MV-4-11 (cell line): ENCODE measurements around the gene TCAP.

Experiments used
- DNase-seq: peaks from one replicate; lab custom pipeline; 2025; lab: John Stamatoyannopoulos, UW

The TCAP gene

DNA sequence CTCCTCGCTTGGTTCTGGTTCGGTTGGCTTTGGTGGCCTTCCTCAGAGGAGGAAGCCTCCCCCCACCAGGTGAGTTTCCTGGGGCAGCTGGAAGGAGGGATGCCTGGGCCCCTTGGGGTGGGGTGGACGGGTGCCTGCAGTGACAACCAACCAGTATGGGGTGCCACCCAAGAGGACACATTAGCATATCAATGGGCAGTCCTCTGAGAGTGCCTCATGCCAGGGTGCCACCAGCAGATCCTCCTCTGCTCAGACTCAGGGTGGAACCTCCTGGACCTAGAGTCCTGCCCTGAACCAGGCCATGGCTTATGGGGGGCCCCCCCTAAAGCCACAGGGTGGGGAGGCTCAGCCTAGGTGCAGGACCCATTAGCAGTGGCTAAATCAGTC lies 35.7 kb upstream of the TCAP start:
- no peak for DNase-seq

DNA sequence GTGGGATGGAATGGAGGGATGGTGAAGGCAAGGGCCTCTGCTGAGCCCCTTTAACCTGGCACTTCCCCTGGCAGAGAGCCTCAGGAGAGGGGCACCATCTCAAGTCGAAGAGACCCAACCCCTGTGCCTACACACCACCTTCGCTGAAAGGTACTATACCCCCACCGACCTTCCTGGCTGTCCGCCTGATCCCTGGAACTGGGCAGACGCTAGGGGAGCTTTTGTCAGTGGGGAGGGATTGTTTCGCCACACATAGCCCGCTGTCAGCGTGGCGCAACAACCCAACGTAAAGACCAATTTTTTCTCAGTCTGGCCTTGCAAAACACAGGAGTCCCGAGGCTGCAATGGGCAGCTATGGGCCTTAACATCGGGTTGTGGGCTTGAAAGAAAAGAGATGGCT lies 35.3 kb upstream of the TCAP start:
- DNase-seq: peak; percentile 80

DNA sequence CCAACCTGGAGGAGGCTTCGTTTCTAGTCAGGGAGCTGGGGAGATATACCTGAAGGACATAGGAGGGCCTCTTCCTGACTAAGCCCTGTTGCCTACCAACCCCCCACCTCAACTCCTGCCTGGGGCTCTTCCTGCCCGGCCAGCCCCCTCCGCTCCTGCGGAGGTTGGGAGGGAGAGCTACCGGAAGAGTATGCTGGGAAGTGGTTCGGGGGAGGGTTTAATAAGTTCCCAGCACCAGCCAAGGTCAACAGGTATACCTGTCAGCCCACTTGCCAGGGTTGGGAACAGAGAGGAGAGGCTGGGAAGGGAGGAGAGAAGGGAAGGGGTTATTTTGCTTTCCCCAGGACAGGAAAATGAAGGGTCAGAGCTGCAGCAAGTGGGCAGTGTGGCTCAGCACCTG lies 33.7 kb upstream of the TCAP start:
- no peak for DNase-seq

DNA sequence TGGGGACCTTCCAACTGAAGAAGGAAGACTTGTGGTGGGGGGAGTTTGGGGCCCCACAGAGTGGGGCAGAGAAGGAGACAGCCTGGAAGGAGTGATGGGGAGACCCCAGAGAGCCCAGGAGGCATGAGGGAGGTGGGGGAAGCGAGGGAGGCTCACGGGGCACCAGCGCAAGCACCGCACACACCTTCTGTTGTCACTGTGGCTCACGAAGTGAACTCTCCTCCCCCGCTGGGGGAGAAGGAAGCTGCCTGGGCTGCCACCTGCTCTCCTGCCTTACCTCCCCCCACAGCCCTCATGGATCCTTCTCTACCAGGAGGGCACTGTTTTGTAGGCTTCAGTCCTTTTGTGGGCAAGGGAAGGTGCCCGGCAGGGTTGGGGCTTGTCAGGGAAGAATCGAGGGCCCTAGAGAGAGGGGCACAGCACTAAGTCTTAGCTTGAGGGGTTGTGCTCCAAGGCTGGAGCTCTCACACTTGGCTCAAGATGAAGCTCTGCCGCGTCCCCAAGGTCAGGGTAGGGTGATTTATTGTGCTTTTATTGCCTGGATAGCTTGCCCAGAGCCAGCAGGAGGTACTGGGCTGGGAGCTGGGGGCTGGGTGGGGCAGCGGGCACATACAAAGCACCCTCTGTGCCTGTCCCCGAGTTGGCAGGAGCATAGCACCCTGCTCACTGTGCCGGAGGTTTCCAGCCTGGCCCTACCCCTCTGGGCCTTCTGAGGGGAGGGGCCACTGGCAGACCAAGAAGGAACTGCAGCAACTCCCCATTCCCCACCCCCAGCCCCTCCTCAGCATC lies 32.8 kb upstream of the TCAP start:
- no peak for DNase-seq

DNA sequence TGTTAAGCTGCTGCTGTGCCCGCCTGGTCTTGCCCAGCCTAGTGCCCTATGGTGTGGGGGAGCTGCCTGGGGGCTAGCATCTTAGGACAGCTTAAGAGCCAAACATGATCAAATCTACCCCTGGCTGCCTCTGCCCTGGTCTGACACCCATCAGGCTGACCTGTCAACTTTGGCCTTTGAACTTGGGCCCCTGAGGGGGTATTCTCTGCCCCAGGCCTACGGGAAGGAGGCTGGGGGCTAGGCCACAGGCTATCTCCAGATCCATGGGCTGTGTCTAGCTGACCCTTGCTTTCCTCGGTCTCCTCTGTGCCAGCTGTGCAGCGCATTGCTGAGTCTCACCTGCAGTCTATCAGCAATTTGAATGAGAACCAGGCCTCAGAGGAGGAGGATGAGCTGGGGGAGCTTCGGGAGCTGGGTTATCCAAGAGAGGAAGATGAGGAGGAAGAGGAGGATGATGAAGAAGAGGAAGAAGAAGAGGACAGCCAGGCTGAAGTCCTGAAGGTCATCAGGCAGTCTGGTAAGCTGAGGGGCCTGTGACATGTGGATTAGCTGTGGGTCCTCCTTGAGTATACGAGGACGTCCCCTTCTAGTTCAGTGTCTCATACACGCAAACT lies 31.5 kb upstream of the TCAP start:
- no peak for DNase-seq

DNA sequence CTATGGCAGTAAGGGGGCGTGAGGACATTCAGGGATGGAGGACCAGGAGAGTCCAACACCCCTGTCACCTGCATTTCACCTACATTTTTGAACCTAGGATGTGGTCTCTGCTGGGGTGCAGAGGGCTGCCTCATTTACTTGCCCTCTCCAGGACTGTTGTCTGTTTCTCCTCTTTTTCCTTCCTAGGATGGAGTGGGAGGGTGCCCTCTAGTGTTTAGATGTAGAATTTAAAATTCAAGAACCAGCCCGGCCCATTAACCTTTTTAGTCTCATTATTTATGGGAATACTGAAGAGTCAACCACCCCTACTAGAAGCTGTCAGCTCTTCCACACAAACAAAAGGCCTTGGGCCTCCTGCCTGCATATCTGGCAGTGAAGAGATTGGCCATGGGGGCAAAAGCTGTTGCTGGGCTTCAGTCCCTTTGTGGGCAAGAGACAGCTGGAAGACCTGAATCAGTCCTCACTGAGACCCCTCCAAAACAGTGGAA lies 30.7 kb upstream of the TCAP start:
- no peak for DNase-seq

DNA sequence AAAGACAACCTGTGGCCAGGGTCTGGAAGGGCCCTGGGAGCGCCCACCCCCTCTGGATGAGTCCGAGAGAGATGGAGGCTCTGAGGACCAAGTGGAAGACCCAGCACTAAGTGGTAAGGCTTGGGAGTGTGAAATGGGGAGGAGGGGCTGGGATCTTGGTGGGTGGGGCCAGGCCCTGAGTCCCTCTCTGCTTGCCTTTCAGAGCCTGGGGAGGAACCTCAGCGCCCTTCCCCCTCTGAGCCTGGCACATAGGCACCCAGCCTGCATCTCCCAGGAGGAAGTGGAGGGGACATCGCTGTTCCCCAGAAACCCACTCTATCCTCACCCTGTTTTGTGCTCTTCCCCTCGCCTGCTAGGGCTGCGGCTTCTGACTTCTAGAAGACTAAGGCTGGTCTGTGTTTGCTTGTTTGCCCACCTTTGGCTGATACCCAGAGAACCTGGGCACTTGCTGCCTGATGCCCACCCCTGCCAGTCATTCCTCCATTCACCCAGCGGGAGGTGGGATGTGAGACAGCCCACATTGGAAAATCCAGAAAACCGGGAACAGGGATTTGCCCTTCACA lies 29.5 kb upstream of the TCAP start:
- DNase-seq: no peak

DNA sequence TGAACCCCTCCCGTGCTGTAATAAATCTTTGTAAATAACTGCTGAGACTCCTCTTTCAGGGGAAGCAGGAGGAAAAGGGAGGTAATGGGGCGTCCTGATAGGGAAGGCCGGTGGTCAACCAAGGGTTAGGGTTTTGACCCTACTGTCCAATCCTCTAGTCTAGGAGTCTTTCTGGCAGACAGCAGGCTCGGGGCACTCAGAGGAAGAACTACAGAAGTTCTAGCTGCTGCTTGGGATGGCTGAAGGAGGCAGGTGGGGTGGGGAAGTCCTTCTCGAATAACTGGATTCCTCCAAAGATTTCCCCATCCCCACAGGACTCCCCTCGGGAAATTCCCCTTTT lies 28.6 kb upstream of the TCAP start:
- no peak for DNase-seq

DNA sequence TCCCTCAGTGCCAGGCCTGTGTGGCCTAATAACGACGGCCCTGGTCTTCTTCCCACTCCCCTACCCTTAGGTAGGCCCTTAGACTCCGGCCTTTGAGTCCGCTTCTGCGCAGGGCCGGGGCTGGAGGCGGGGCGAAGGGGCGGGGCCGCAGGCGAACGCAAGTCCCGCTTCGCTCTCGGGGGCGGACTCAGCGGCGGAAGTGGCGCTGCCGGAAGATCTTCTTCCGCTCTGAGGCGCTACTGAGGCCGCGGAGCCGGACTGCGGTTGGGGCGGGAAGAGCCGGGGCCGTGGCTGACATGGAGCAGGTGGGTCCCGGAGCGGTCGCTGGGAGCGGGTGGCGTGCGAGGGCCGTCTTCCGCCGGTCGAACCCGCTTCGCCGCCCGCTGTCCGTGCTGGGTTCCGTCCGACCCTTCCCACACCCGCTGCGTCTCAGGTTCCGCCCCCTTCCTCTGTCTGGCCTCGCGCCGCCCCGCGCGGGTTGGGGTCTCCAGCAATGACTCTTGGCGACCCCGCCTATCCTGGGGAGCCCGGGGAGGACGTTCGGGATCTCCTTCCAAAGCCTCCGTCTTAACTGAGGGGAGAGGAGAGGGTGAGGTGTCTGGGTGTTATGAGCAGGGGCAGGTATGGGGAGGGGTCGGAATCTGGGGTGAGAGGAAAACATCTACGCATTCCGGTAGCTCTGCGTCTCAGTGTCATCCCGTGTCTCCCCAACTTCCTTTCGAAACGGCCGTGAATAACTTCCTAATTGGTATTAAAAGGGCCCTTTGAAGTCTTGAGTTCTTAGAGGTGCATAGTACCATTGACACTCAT lies 28.0 kb upstream of the TCAP start, which contains the start of gene STARD3:
Gene STARD3, plus strand, starts transcription at position 218 of the 810 bp plus-strand sequence. CDS start 16,388 bp downstream, outside the sequence.
- peak; percentile 81 for DNase-seq

DNA sequence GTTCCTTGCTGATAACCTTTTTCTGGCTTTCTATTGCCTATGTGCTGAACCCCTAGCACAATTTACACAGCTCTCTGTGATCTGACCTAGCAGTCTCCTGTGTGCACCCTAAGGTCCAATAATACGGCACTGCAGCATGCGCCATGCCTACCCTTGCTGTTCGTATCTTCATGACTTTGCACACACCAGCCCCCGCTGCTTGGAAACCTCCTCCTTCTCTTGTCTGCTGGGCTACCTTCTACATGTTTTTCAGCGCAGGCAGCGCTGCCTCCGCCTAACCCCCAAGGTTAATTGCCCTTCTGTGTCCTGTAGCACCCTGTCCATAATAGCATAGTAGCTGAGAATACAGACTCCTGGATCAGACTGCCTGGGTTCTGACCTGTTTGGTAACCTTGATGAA lies 26.8 kb upstream of the TCAP start:
- no peak for DNase-seq

DNA sequence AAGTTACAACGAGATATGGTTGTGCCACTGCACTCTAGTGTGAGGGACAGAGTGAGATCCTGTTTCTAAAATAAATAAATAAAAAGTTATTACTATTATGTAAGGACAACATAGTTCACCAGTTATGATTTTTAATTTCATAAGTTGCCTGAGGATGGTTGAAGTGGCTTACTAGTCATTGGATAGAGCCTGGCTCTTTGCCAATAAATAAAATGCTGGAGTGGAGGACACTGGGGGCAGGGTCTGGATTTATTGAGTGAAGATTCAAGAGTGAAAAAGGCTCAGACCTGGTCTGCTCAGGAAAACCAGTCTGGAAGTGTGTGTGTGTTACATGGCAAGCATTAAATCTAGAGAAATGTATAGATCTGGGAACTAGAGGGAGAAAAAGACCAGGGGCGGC lies 26.1 kb upstream of the TCAP start:
- no peak for DNase-seq

DNA sequence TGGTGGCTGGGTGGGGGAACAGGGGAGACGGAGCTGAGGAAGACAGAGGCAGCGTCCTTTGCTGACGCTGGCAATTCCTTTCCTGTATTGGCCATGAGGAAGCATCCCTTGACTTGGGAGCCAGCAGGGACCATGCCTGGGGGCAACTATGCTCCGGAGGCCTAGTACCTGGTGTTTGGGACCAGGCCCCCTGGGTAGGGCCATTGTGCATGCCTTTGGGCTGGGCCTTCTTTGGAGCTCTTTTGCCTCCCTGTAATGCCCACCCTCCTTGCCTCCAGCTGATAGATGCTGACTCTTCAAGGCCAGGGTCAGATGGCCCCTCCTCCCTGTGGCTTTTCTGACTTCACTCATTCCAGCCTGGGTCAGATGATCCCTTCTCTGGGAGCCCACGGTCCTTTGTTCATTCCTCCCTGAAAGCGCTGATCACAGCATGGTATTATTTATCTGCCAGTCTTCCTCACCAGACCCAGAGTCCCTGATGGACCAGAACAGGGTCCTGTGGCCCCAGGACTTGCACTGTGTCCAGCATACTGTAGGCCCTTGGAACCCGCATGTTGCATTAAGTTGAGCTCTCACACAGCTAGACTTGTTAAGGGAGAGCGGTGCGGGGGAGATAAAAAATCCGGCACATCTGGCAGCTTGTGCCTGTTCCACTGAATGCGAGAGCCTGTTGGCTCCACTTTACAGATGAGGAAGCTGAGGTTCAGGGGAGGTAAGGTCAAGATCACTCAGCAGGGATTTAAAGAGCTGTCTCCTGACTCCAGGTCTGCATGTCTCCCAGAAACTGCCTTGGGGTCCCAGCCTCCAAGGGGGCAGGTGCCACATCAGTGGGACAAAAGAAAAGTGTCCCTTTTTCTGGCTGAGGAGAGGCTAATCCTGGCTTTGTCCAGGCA lies 25.3 kb upstream of the TCAP start:
- no peak for DNase-seq

DNA sequence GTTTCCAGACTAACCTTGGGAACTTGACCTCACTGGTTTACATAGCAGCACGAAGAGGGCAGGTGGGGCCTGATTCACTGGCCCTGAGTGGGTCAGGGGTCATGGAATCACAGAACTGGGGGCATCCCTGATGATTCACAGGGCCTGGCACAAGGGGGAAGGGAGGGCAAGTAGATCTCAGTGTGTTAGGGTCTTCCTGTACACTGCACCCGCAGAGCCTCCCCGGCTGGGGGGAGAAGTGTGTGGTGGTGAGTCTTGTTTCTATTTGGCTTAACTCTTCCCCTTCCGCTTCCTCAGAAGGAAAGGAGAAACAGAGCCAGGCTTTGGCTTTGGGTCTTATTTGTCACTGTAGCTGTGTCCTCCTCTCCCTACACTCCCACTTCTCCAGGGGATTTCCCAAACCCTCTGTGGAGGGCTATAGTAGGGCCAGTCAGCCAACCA lies 24.5 kb upstream of the TCAP start:
- peak; percentile 55 for DNase-seq

DNA sequence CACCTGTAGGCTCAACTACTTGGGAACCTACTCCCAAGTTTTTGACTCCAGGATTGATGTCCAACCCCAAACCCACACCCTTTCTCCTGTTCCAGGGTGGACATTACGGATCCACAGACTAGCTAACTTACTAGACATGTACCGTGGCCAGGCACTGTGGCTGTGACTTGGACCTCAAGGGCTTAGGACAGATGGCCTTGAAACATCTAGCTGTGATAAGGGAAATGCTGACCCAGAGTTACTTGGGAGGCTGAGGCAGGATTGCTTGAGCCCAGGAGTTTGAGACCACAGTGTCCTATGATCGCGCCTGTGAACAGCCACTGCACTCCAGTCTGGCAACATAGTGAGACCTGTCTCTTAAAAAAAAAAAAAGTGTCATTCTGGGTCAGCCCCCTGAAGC lies 24.1 kb upstream of the TCAP start:
- no peak for DNase-seq

DNA sequence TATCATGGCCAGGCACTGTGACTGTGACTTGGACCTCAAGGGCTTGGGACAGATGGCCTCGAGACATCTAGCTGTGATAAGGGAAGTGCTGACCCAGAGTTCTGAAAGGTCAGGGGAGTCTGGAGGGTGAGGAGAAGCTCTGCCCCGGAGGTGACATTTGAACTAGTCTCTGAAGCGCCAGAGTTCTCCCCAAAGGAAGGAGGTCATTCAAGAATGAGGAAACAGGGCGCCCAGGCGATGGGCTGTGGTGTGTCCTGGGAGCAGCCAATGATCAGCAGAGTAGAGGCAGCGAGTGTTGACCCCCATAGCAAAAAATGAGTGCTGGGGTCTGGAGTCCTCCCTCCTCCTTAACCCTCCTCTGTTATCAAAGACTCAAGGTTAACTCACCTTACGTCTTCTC lies 23.3 kb upstream of the TCAP start:
- peak; percentile 54 for DNase-seq

DNA sequence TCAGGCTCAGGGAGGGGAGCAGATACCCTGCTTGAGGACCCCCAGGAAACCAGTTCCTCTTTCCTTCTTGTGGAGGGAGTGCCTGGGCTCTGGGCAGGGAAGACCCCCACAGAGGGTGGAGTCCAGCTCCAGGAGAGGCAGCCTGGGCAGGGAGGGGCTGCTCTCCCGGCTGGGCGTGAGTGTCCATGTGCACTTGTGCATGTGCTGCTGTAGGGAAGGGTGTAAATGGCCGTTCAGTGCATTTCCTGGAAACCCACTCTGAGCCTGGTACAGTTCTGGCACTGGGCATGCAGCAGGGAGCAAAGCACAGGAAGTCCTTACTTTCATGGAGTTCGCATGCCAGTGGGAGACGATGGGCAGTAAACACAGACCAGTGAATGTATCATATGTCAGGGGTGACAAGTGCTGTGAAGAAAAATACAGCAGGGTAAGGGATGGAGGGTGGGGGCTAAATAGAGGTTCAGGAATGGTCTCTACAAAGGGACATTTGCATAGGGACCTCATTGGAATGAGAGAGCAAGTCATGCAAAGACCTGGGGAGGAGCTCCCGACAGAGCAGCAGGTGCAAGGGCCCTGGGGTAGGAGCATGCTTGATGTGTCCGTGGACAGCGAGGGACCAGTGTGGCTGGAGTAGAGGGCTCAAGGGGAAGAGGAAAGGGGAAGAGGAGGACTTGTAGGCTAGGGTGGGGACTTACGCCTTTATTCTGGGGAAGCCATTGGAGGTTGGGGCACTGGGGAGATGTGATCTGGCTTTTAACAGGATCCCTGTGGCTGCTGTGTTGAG lies 22.7 kb upstream of the TCAP start:
- no peak for DNase-seq

DNA sequence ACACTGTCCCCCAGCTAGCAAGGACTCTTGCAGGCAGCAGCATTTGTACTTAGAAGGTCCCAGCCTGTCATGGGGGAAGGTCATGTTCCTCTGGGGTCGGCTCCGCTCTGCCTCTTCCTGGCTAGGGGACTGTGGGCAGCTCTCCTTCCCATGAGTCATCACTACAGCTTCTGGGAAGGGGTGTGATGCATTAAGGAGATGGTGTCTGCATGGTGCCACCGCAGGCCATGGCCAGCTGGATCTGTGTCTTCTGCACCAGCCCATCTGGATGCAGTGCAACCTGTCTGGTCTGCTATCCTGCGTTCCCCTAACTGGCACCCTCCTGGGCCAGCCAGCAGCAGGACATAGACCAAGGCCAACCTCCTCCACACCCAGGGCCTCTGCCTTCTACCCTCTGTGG lies 21.9 kb upstream of the TCAP start:
- DNase-seq: peak; percentile 27

DNA sequence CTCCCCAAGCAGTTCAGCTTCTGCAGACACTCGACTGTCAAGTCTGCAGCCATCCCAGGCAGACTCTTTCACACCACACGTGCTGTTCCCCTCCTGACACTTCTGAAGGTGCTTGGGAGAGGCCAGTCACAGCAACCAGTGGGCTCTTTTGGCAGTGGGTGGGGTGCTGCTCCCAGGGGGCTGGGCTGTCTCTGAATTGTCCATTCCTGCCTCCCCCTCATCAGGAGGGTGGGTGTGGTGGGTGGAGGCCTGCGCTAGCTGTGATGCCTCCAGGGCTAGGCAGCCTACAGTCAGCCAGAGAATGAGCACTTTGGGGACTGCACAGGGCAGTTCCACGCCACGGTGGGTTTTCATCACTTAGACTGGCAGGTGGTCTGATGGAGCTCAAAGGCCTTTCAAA lies 17.9 kb upstream of the TCAP start:
- no peak for DNase-seq

DNA sequence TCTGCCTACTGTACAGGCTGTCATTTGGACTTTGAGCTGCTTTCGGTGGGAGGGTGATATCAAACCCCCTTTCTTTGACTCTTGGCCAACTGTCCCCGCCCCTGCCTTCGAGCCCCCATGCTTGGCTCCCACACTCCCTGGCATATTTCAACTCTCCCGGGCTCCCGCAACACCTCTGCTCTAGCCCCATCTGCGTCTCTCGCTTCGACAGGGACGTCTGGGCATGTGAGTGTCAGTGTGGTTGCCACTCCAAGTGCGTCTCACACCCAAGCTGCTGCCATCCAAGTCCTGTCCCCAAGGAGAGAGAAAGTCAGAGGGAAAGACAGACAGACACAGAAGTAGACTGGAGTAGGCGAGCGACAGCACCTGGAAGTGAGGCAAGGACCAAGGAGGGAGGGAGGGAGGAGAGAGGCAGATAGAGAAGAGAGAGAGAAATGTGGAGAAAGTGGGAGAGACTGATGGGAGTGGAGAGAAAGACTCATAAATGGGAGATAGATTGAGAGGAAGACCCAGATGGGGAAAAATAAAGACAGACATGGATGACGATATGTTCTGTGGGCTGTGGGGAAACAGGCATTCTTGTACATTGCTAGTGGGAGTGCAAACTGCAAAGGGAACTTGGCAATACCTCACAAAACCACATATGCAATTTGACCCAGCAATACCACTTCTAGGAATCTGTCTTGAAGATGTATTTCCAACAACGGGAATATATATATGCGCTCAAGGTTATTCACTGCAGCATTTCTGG lies 16.4 kb upstream of the TCAP start:
- DNase-seq: peak; percentile 64

DNA sequence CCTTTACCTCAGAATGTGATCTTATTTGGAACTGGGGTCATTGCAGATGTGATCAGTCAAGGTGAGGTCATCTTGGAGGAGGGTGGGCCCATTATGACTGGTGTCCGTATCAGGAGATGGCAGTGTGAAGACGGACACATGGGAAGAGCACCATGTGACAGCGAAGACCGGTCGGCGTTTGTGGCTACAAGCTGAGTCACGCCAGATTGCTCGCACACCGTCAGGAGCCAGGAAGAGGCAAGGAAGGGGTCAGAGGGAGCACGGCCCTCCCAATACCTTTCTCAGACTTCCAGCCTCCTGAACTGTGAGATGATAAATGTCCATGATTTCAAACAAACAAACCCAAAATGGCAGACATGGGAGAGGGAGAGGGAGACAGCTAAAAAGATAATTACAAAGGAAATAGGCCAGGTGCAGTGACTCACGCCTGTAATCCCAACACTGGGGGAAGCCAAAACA lies 15.0 kb upstream of the TCAP start:
- DNase-seq: no peak
